Omental fat pad (tissue), 4 donors: ENCODE results near the gene ENO2. TPM values are rescaled to one million over a fixed set of nuclear protein-coding genes. Genes with fewer than 3 reads are reported as not detected.
A peak's percentile ranks its signal among the peaks of the same experiment; 100 is the strongest.
"Not testable (repeated sequence)": the region's sequence is repeated elsewhere in the genome, so short reads cannot be mapped to it uniquely, and the experiment has no call there.

Experiments
- ATAC-seq: fragments of 150-250 bp; one replicate; pipeline ENCODE4 v1.9.1; 2016; ENCODE audit warnings: mild to moderate bottlenecking, moderate library complexity; ENCODE audit not compliant: low FRiP score
- DNase-seq: peaks from one replicate; pipeline ENCODE4 v3.0.0-alpha.2; 2019; ENCODE audit warnings: low spot score
- CTCF ChIP-seq, 3 donors: fragments of 450-650 bp; IDR thresholded peaks; one replicate each; pipeline ENCODE4 v1.5.1; 2016 to 2017; ENCODE audit warnings: antibody characterized with exemption in 3 of 3, mild to moderate bottlenecking in 3 of 3, moderate library complexity in 2 of 3
- total RNA-seq, 4 donors: library from RNA; depleted of rRNA; stranded (reverse); fragments of >200 nt; gene quantifications; one replicate each; pipeline ENCODE4 v1.1.0, GENCODE V29; 2016

The ENO2 gene
- total RNA-seq, 4 donors from 2014 or later = 3.5 to 14.3 (median 5.2) TPM

- TF ChIP-seq CTCF (IDR thresholded peaks at IDR 0.05) = no peak
- no peak for DNase-seq
- ATAC-seq = no peak
Measured at GRCh38 chr12:6902448-6902847, 11.9 kb upstream of the ENO2 start.

- DNase-seq = no peak
- no peak for ATAC-seq
- TF ChIP-seq CTCF (IDR thresholded peaks at IDR 0.05) = no peak
Measured at GRCh38 chr12:6903722-6904121, 10.7 kb upstream of the ENO2 start.

GRCh38 chr12:6904280-6905276 is 9.8 kb upstream of the ENO2 start, which contains the start of gene LRRC23:
Gene LRRC23, plus strand, starts transcription at chr12:6904822. Its CDS starts 812 bp downstream, at chr12:6905634.
- DNase-seq (peak; percentile 98), ATAC-seq (peak; percentile 93)
- no peak for TF ChIP-seq CTCF (IDR thresholded peaks at IDR 0.05)

GRCh38 chr12:6905414-6906040 is 8.9 kb upstream of the ENO2 start:
- no peak for ATAC-seq
- TF ChIP-seq CTCF (IDR thresholded peaks at IDR 0.05) = no peak
- DNase-seq = no peak

GRCh38 chr12:6908141-6908540 is 6.2 kb upstream of the ENO2 start:
- not testable (repeated sequence) for ATAC-seq

GRCh38 chr12:6909421-6910145 is 4.8 kb upstream of the ENO2 start:
- TF ChIP-seq CTCF (IDR thresholded peaks at IDR 0.05) = no peak
- ATAC-seq (no peak), DNase-seq (no peak)

More at GRCh38 chr12:6908141-6908540, 6.2 kb upstream of the ENO2 start:
- DNase-seq = not testable (repeated sequence)
